Neural crest cell (in vitro differentiated cells): ENCODE measurements around the gene HSPB7. TPM values are rescaled to one million over a fixed set of nuclear protein-coding genes. Genes with fewer than 3 reads are reported as not detected.
"Not testable (repeated sequence)": the region's sequence is repeated elsewhere in the genome, so short reads cannot be mapped to it uniquely, and the experiment has no call there.

ENCODE experiments used
- DNase-seq: peaks from one replicate; pipeline ENCODE4 v3.0.0; 2021; ENCODE audit warnings: low read depth, mixed read lengths, low spot score
- H3K27ac Mint-ChIP-seq: one replicate; pipeline ENCODE4 v1.8.0; 2021; ENCODE audit warnings: mild to moderate bottlenecking, mixed read lengths; ENCODE audit not compliant: unreplicated experiment
- H3K27me3 Mint-ChIP-seq: 2 replicates; pipeline ENCODE4 v1.8.0; 2021; ENCODE audit warnings: low read depth, mild to moderate bottlenecking, mixed read lengths
- H3K36me3 Mint-ChIP-seq: 2 replicates; pipeline ENCODE4 v1.8.0; 2021; ENCODE audit warnings: low read depth, mild to moderate bottlenecking, mixed read lengths
- H3K4me1 Mint-ChIP-seq: 2 replicates; pipeline ENCODE4 v1.8.0; 2021; ENCODE audit warnings: mixed read lengths
- H3K4me3 Mint-ChIP-seq: one replicate; pipeline ENCODE4 v1.8.0; 2021; ENCODE audit warnings: mild to moderate bottlenecking, mixed read lengths
- H3K9me3 Mint-ChIP-seq: 2 replicates; pipeline ENCODE4 v1.8.0; 2021; ENCODE audit warnings: mixed read lengths
- CTCF ChIP-seq: fragments of 200-600 bp; sonication (generic); conservative IDR thresholded peaks from 2 replicates; pipeline ENCODE4 v1.5.0; 2021; ENCODE audit warnings: antibody characterized with exemption, mild to moderate bottlenecking
- total RNA-seq: library from RNA; stranded (reverse); gene quantifications from 2 replicates; pipeline ENCODE4 v1.2.1, GENCODE V29; 2021

Gene HSPB7
- total RNA-seq, 1 donor from 2014 or later = not detected

GRCh38 chr1:16063921-16064320, 46.1 kb upstream of the HSPB7 start:
- H3K36me3 Mint-ChIP-seq = no peaks in the 10 kb centered on the region
- no peaks in the 10 kb centered on the region for H3K9me3 Mint-ChIP-seq
- H3K27ac Mint-ChIP-seq = peak overlapping the region; percentile 48
- no peak overlapping the region for H3K4me3 Mint-ChIP-seq
- H3K27me3 Mint-ChIP-seq = peaks cover 7% of the 10 kb centered on the region
- no peak for DNase-seq
- no peak for TF ChIP-seq CTCF
- peaks cover 25% of the 10 kb centered on the region for H3K4me1 Mint-ChIP-seq

- Mint-ChIP-seq H3K27ac (no peak overlapping the region), H3K36me3 (no peaks in the 10 kb centered on the region), H3K4me3 (no peak overlapping the region), H3K9me3 (no peaks in the 10 kb centered on the region), H3K4me1 (peaks cover 25% of the 10 kb centered on the region), H3K27me3 (peaks cover 7% of the 10 kb centered on the region)
- no peak for DNase-seq
- TF ChIP-seq CTCF = no peak
Observed at GRCh38 chr1:16063226-16063829, 45.5 kb upstream of the HSPB7 start.

GRCh38 chr1:16062687-16063075, 44.8 kb upstream of the HSPB7 start:
- H3K27me3 Mint-ChIP-seq, H3K27ac Mint-ChIP-seq, H3K36me3 Mint-ChIP-seq, H3K9me3 Mint-ChIP-seq, DNase-seq, H3K4me3 Mint-ChIP-seq: not testable (repeated sequence)
- peaks cover 23% of the 10 kb centered on the region for H3K4me1 Mint-ChIP-seq

- H3K9me3 Mint-ChIP-seq = not testable (repeated sequence)
Observed at GRCh38 chr1:16061989-16062686, 44.3 kb upstream of the HSPB7 start.

GRCh38 chr1:16061266-16061665, 43.4 kb upstream of the HSPB7 start:
- Mint-ChIP-seq H3K4me3 (no peak overlapping the region), H3K27me3 (peaks cover 7% of the 10 kb centered on the region), H3K9me3 (no peaks in the 10 kb centered on the region), H3K36me3 (no peaks in the 10 kb centered on the region), H3K27ac (no peak overlapping the region), H3K4me1 (peaks cover 19% of the 10 kb centered on the region)
- DNase-seq = no peak
- no peak for TF ChIP-seq CTCF

More at GRCh38 chr1:16061989-16062686, 44.3 kb upstream of the HSPB7 start:
- DNase-seq, H3K27ac Mint-ChIP-seq, H3K36me3 Mint-ChIP-seq, H3K27me3 Mint-ChIP-seq, H3K4me3 Mint-ChIP-seq: not testable (repeated sequence)
- peaks cover 18% of the 10 kb centered on the region for H3K4me1 Mint-ChIP-seq

GRCh38 chr1:16058394-16059120, 40.7 kb upstream of the HSPB7 start:
- H3K36me3 Mint-ChIP-seq, H3K9me3 Mint-ChIP-seq: not testable (repeated sequence)

GRCh38 chr1:16057314-16057915, 39.6 kb upstream of the HSPB7 start:
- not testable (repeated sequence) for DNase-seq, H3K27ac Mint-ChIP-seq, H3K4me1 Mint-ChIP-seq

More at GRCh38 chr1:16058394-16059120, 40.7 kb upstream of the HSPB7 start:
- H3K4me3 Mint-ChIP-seq, DNase-seq, H3K27ac Mint-ChIP-seq, H3K27me3 Mint-ChIP-seq, H3K4me1 Mint-ChIP-seq: not testable (repeated sequence)

GRCh38 chr1:16056521-16056912, 38.7 kb upstream of the HSPB7 start:
- not testable (repeated sequence) for H3K27ac Mint-ChIP-seq, H3K4me1 Mint-ChIP-seq, H3K36me3 Mint-ChIP-seq, H3K4me3 Mint-ChIP-seq, H3K27me3 Mint-ChIP-seq, DNase-seq, H3K9me3 Mint-ChIP-seq

More at GRCh38 chr1:16057314-16057915, 39.6 kb upstream of the HSPB7 start:
- H3K4me3 Mint-ChIP-seq, H3K36me3 Mint-ChIP-seq, H3K27me3 Mint-ChIP-seq, H3K9me3 Mint-ChIP-seq: not testable (repeated sequence)
